ENCODE data around the gene PTPRZ1. TPM values are rescaled to one million over a fixed set of nuclear protein-coding genes. Genes with fewer than 3 reads are reported as not detected.

The PTPRZ1 gene
- total and polyA plus RNA-seq, 9 donors: 0.45 to 2.0 (median 0.83) TPM

DNA sequence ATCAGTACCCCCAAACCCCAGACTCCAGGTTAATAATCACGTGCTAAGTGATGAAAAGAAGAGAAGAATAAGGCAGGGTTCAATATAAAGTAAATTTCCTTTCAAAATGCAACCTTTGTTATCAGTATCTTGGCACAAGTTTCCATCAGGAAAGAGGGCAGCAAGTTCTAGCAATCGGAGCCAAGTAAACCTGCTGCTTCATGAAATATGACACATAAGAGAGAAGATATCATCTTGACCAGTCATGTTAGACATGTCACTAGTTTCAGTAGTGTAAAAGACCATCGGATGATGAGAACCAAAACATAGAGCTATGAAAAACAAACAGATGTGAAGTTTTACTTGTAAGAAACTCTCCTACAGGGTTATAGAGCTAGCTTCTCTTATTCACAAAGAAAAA is 227.1 kb downstream of the PTPRZ1 start:
- intact Hi-C loops (cut with DNase I): no loop called here
- DNase-seq: no peak
- WGBS, 3 donors: 73 to 84% (median 79%) methylated on average over 3 of the region's 3 CpGs
- H3K9me3 ChIP-seq: peaks cover 0 to 5% of the 10 kb centered on the region in 2 donors
- no peak overlapping the region for H3K4me3 ChIP-seq
- no peaks in the 10 kb centered on the region for H3K27me3 ChIP-seq
- H3K4me1 ChIP-seq (ENCODE audit: insufficient read depth): no peaks in the 10 kb centered on the region
- no peaks in the 10 kb centered on the region for H3K36me3 ChIP-seq
- no peak overlapping the region for H3K27ac ChIP-seq
- TF ChIP-seq EP300 (IDR thresholded peaks at IDR 0.05) (no peak), POLR2A (IDR thresholded peaks at IDR 0.05) (no peak)
- TF ChIP-seq, protein P1, sequence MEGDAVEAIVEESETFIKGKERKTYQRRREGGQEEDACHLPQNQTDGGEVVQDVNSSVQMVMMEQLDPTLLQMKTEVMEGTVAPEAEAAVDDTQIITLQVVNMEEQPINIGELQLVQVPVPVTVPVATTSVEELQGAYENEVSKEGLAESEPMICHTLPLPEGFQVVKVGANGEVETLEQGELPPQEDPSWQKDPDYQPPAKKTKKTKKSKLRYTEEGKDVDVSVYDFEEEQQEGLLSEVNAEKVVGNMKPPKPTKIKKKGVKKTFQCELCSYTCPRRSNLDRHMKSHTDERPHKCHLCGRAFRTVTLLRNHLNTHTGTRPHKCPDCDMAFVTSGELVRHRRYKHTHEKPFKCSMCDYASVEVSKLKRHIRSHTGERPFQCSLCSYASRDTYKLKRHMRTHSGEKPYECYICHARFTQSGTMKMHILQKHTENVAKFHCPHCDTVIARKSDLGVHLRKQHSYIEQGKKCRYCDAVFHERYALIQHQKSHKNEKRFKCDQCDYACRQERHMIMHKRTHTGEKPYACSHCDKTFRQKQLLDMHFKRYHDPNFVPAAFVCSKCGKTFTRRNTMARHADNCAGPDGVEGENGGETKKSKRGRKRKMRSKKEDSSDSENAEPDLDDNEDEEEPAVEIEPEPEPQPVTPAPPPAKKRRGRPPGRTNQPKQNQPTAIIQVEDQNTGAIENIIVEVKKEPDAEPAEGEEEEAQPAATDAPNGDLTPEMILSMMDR (IDR thresholded peaks at IDR 0.05): no peak

GRCh38 chr7:122103064-122103463 is 230.1 kb downstream of the PTPRZ1 start:
- DNase-seq: no peak
- no peaks in the 10 kb centered on the region for H3K4me1 ChIP-seq (ENCODE audit: insufficient read depth)
- TF ChIP-seq POLR2A (IDR thresholded peaks at IDR 0.05): no peak
- TF ChIP-seq, protein P1 (IDR thresholded peaks at IDR 0.05): no peak
- TF ChIP-seq EP300 (IDR thresholded peaks at IDR 0.05): no peak
- H3K27me3 ChIP-seq: no peaks in the 10 kb centered on the region
- peaks cover 0 to 12% of the 10 kb centered on the region in 2 donors for H3K9me3 ChIP-seq
- no peak overlapping the region for H3K4me3 ChIP-seq
- no peak overlapping the region for H3K27ac ChIP-seq
- H3K36me3 ChIP-seq: no peaks in the 10 kb centered on the region
- intact Hi-C loops (cut with DNase I): no loop called here

Small RNAs within 50 kb of the gene (small RNA-seq; reads per million reads assigned to genes)
- not detected for gene RNU7-154P
